Measurements from ENCODE around the gene LRRC3.

Gene LRRC3

DNA sequence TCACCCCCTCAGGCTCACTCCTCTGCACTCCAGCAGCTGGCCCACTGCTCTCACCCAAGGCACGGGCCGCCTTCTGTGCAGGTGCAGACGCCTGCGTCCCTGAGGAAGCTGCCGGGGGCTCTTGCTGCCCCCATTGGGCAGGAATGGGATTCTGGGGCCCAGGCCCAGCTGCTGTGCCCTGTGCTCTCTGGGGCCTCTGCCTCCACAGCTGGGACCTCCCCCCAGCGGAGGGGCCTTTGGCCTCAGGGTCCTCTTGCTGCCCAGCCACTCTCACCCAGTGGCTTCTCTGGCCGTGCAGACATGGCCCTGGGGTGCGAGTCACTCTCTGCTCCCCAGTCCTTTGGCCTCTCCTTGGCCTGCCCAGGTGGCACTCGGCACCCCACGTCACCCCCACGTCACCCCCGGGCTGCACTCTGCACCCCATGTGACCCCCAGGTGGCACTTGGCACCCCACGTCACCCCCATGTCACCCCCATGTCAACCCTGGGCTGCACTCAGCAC, 19.1 kb upstream of the LRRC3 start:
- H3K4me3 ChIP-seq (ENCODE audit: severe bottlenecking), result no peak overlapping the region
- H3K36me3 ChIP-seq (ENCODE audit: low read depth), result no peaks in the 10 kb centered on the region
- H3K27ac ChIP-seq (ENCODE audit: poor library complexity, severe bottlenecking), result no peak overlapping the region
- DNase-seq (ENCODE audit: low spot score) (no peak), ATAC-seq (ENCODE audit: low read depth) (no peak)
- H3K9me3 ChIP-seq (ENCODE audit: severe bottlenecking), result no peaks in the 10 kb centered on the region
- H3K27me3 ChIP-seq (ENCODE audit: insufficient read depth, poor library complexity, severe bottlenecking), result peaks cover 5% of the 10 kb centered on the region
- TF ChIP-seq, protein P1, sequence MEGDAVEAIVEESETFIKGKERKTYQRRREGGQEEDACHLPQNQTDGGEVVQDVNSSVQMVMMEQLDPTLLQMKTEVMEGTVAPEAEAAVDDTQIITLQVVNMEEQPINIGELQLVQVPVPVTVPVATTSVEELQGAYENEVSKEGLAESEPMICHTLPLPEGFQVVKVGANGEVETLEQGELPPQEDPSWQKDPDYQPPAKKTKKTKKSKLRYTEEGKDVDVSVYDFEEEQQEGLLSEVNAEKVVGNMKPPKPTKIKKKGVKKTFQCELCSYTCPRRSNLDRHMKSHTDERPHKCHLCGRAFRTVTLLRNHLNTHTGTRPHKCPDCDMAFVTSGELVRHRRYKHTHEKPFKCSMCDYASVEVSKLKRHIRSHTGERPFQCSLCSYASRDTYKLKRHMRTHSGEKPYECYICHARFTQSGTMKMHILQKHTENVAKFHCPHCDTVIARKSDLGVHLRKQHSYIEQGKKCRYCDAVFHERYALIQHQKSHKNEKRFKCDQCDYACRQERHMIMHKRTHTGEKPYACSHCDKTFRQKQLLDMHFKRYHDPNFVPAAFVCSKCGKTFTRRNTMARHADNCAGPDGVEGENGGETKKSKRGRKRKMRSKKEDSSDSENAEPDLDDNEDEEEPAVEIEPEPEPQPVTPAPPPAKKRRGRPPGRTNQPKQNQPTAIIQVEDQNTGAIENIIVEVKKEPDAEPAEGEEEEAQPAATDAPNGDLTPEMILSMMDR (IDR thresholded peaks at IDR 0.05; ENCODE audit: poor library complexity, severe bottlenecking), result no peak
- no peaks in the 10 kb centered on the region for H3K4me1 ChIP-seq (ENCODE audit: insufficient read depth, poor library complexity, severe bottlenecking)

DNA sequence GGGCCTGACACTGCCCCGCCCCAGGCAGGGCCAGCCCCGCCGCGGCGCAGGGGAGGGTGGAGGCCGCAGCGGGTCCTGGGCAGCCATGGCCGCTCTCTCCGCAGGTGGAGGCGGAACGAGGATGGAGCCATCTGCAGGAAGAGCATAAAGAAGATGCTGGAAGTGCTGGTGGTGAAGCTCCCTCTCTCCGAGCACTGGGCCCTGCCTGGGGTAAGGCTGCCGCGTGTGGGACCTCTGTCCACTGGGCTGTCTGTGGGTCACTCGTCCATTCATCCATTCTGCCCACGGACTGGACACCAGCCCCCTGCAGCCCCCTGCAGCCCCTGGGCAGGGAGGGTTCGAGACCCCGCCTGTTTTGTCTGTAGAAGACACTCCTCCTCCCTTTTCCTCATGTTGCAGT, 18.4 kb upstream of the LRRC3 start:
- Histone ChIP-seq H3K9me3 (ENCODE audit: severe bottlenecking) (no peaks in the 10 kb centered on the region), H3K4me3 (ENCODE audit: severe bottlenecking) (no peak overlapping the region), H3K27me3 (ENCODE audit: insufficient read depth, poor library complexity, severe bottlenecking) (peaks cover 5% of the 10 kb centered on the region), H3K36me3 (ENCODE audit: low read depth) (no peaks in the 10 kb centered on the region), H3K4me1 (ENCODE audit: insufficient read depth, poor library complexity, severe bottlenecking) (no peaks in the 10 kb centered on the region), H3K27ac (ENCODE audit: poor library complexity, severe bottlenecking) (no peak overlapping the region)
- TF ChIP-seq, protein P1 (IDR thresholded peaks at IDR 0.05; ENCODE audit: poor library complexity, severe bottlenecking), result no peak
- ATAC-seq (ENCODE audit: low read depth) (no peak), DNase-seq (ENCODE audit: low spot score) (peak; percentile 23)

DNA sequence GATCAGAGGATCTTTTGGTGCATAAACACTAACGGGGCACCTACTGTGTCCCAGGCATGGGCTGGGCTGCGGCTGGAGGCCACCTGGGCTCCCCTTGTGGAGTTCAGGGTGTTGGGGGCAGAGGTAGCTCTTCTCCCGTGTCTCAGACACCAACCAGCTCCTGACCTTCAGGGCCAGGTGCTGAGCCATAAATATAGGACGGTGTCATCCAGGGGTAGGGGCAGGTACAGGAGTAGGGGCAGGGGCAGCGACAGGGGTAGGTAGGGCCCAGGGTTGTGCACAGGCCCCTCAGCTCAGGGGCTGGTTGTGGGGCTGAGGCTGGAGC, 18.0 kb upstream of the LRRC3 start:
- Histone ChIP-seq H3K36me3 (ENCODE audit: low read depth) (no peaks in the 10 kb centered on the region), H3K27me3 (ENCODE audit: insufficient read depth, poor library complexity, severe bottlenecking) (peaks cover 5% of the 10 kb centered on the region), H3K4me1 (ENCODE audit: insufficient read depth, poor library complexity, severe bottlenecking) (no peaks in the 10 kb centered on the region), H3K9me3 (ENCODE audit: severe bottlenecking) (no peaks in the 10 kb centered on the region), H3K27ac (ENCODE audit: poor library complexity, severe bottlenecking) (no peak overlapping the region), H3K4me3 (ENCODE audit: severe bottlenecking) (no peak overlapping the region)
- no peak for ATAC-seq (ENCODE audit: low read depth)
- DNase-seq (ENCODE audit: low spot score), result no peak
- TF ChIP-seq, protein P1 (IDR thresholded peaks at IDR 0.05; ENCODE audit: poor library complexity, severe bottlenecking), result no peak

DNA sequence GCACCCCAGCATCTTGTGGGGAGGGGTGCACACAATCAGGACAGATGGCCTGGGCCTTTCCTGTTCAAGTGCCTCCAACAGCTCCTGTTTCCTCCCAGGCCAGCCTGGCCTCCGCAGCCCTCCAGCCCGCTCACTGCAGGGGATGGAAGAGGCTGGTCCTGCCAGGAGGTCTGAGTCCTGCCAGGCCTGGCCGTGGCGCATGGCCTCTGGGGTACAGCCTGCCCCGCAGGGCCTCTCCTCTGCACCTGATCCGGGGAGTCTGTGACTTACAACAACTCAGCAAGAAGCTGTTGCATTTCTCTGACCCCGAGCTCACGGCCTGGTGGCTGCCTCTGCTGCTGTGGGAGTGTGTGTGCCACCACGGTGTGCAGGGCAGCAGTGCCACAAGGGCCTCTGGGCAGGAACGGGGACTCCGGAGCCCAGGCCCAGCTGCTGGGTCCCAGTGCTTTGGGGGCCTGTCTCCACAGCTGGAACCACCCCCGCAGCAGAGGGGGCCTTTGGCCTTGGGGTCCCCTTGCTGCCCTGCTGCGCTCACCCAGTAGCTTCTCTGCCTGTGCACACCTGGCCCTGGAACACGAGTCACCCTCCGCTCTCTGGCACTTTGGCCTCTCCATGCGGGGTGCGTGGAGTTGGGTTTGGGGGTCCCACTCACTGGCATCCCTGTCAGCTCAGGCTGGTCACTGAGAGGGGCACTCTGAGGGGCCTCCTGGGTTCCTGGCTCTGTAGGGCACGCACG, 17.4 kb upstream of the LRRC3 start:
- ATAC-seq (ENCODE audit: low read depth) (no peak), DNase-seq (ENCODE audit: low spot score) (peak; percentile 57)
- Histone ChIP-seq H3K4me1 (ENCODE audit: insufficient read depth, poor library complexity, severe bottlenecking) (no peaks in the 10 kb centered on the region), H3K27ac (ENCODE audit: poor library complexity, severe bottlenecking) (no peak overlapping the region), H3K9me3 (ENCODE audit: severe bottlenecking) (no peaks in the 10 kb centered on the region), H3K36me3 (ENCODE audit: low read depth) (no peaks in the 10 kb centered on the region), H3K4me3 (ENCODE audit: severe bottlenecking) (no peak overlapping the region), H3K27me3 (ENCODE audit: insufficient read depth, poor library complexity, severe bottlenecking) (peaks cover 5% of the 10 kb centered on the region)
- TF ChIP-seq, protein P1 (IDR thresholded peaks at IDR 0.05; ENCODE audit: poor library complexity, severe bottlenecking), result no peak

DNA sequence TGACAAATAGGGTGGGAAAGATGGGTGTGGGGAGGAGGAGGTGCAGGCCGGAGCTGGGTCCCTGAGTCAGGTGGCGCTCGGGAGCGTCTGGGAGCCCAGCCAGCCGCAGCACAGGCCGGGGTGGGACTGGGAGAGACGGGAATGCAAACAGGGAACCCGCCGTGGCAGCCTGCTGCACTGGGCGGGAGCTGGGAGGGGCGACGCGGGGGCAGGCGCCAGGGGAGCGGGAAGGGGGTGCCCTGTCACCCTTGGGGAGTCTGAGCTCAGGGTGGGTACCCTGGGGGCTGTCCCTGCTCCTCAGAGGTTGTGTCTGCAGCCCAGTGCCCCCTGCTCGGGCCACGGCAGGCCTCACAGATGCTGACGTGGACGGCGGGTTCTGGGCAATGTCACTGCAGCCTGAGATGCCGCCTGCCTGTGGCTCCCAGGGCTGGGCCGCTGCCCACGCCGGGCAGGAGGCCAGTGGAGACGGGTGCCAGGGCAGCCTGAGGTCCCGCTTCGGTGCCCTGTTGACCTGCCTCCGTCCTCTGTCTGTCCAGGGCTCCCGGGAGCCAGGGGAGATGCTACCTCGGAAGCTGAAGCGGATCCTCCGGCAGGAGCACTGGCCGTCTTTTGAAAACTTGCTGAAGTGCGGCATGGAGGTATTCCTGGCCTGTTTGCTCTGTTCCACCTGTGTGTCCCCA, 16.6 kb upstream of the LRRC3 start:
- Histone ChIP-seq H3K27ac (ENCODE audit: poor library complexity, severe bottlenecking) (no peak overlapping the region), H3K4me3 (ENCODE audit: severe bottlenecking) (no peak overlapping the region), H3K9me3 (ENCODE audit: severe bottlenecking) (no peaks in the 10 kb centered on the region), H3K27me3 (ENCODE audit: insufficient read depth, poor library complexity, severe bottlenecking) (peaks cover 5% of the 10 kb centered on the region), H3K36me3 (ENCODE audit: low read depth) (no peaks in the 10 kb centered on the region), H3K4me1 (ENCODE audit: insufficient read depth, poor library complexity, severe bottlenecking) (no peaks in the 10 kb centered on the region)
- peak; percentile 44 for DNase-seq (ENCODE audit: low spot score)
- TF ChIP-seq, protein P1 (IDR thresholded peaks at IDR 0.05; ENCODE audit: poor library complexity, severe bottlenecking), result no peak
- ATAC-seq (ENCODE audit: low read depth), result 0 out of 3 replicates have a peak, but pooled peaks have one; percentile 29
